ENCODE measurements around the gene RBL1. TPM values are rescaled to one million over a fixed set of nuclear protein-coding genes. Genes with fewer than 3 reads are reported as not detected.
"Not testable (repeated sequence)": the region's sequence is repeated elsewhere in the genome, so short reads cannot be mapped to it uniquely, and the experiment has no call there.

The RBL1 gene
- total RNA-seq, 6 experiments from 2014 or later, result 1.8 to 3.9 (median 2.2) TPM

- no peak for ATAC-seq
Measured at GRCh38 chr20:37137547-37137946, 41.8 kb upstream of the RBL1 start.

GRCh38 chr20:37133952-37134351, 38.2 kb upstream of the RBL1 start:
- intact Hi-C loops (cut with DNase I), result no loop called here
- ATAC-seq, result no peak

More at GRCh38 chr20:37137547-37137946, 41.8 kb upstream of the RBL1 start:
- Histone ChIP-seq H3K27ac (no peak overlapping the region), H3K9me3 (no peaks in the 10 kb centered on the region), H3K4me1 (no peaks in the 10 kb centered on the region), H3K4me3 (no peak overlapping the region), H3K27me3 (no peaks in the 10 kb centered on the region), H3K36me3 (no peaks in the 10 kb centered on the region)
- 91% methylated on average over 4 of the region's 4 CpGs for WGBS (ENCODE audit: insufficient coverage, low coverage, low lambda C conversion rate, missing lambda C conversion rate)
- intact Hi-C loops (cut with DNase I), result no loop called here
- no peak for DNase-seq
- no peak for TF ChIP-seq CTCF (IDR thresholded peaks at IDR 0.05)
- no peak for TF ChIP-seq POLR2A (IDR thresholded peaks at IDR 0.05)

GRCh38 chr20:37131486-37131885, 35.7 kb upstream of the RBL1 start:
- DNase-seq (no peak), ATAC-seq (no peak)
- WGBS (ENCODE audit: insufficient coverage, low coverage, low lambda C conversion rate, missing lambda C conversion rate), result 72% methylated on average over 3 of the region's 3 CpGs

More at GRCh38 chr20:37133952-37134351, 38.2 kb upstream of the RBL1 start:
- H3K27ac ChIP-seq, result no peak overlapping the region
- no peaks in the 10 kb centered on the region for H3K27me3 ChIP-seq
- no peaks in the 10 kb centered on the region for H3K36me3 ChIP-seq
- TF ChIP-seq CTCF (IDR thresholded peaks at IDR 0.05) (no peak), POLR2A (IDR thresholded peaks at IDR 0.05) (no peak)
- 100% methylated on average over 2 of the region's 2 CpGs for WGBS (ENCODE audit: insufficient coverage, low coverage, low lambda C conversion rate, missing lambda C conversion rate)
- H3K4me3 ChIP-seq, result no peak overlapping the region
- H3K9me3 ChIP-seq, result no peaks in the 10 kb centered on the region
- DNase-seq, result no peak
- no peaks in the 10 kb centered on the region for H3K4me1 ChIP-seq

GRCh38 chr20:37128803-37129202, 33.0 kb upstream of the RBL1 start:
- no peak overlapping the region for H3K27ac ChIP-seq
- DNase-seq (no peak), ATAC-seq (no peak)
- H3K9me3 ChIP-seq, result no peaks in the 10 kb centered on the region
- no peaks in the 10 kb centered on the region for H3K27me3 ChIP-seq
- intact Hi-C loops (cut with DNase I), result no loop called here
- TF ChIP-seq CTCF (IDR thresholded peaks at IDR 0.05) (no peak), POLR2A (IDR thresholded peaks at IDR 0.05) (no peak)
- H3K4me3 ChIP-seq, result no peak overlapping the region
- no peaks in the 10 kb centered on the region for H3K4me1 ChIP-seq
- 100% methylated on average over 1 of the region's 3 CpGs for WGBS (ENCODE audit: insufficient coverage, low coverage, low lambda C conversion rate, missing lambda C conversion rate)
- H3K36me3 ChIP-seq, result no peaks in the 10 kb centered on the region

More at GRCh38 chr20:37131486-37131885, 35.7 kb upstream of the RBL1 start:
- no peaks in the 10 kb centered on the region for H3K36me3 ChIP-seq
- H3K27me3 ChIP-seq, result no peaks in the 10 kb centered on the region
- no peaks in the 10 kb centered on the region for H3K4me1 ChIP-seq
- no peaks in the 10 kb centered on the region for H3K9me3 ChIP-seq
- no peak overlapping the region for H3K4me3 ChIP-seq
- intact Hi-C loops (cut with DNase I), result no loop called here
- H3K27ac ChIP-seq, result no peak overlapping the region
- TF ChIP-seq CTCF (IDR thresholded peaks at IDR 0.05), result no peak
- TF ChIP-seq POLR2A (IDR thresholded peaks at IDR 0.05), result no peak

GRCh38 chr20:37126290-37126689, 30.5 kb upstream of the RBL1 start:
- DNase-seq; intact Hi-C loops (cut with DNase I); ATAC-seq; H3K9me3 ChIP-seq; H3K4me1 ChIP-seq; H3K4me3 ChIP-seq; H3K36me3 ChIP-seq; H3K27ac ChIP-seq; H3K27me3 ChIP-seq: not testable (repeated sequence)
- no CpG with 5 or more reads among the region's 30 CpGs for WGBS (ENCODE audit: insufficient coverage, low coverage, low lambda C conversion rate, missing lambda C conversion rate)

All from right lobe of liver (tissue), 6 donors.